ENCODE results near the gene MZT2B.
"Not testable (repeated sequence)": the region's sequence is repeated elsewhere in the genome, so short reads cannot be mapped to it uniquely, and the experiment has no call there.

MZT2B gene

GRCh38 chr2:130185436-130185835, 3.4 kb downstream of the MZT2B start:
- Mint-ChIP-seq H3K27me3 (ENCODE audit: low read depth, poor library complexity) (peaks cover 2% of the 10 kb centered on the region), H3K4me1 (peaks cover 21% of the 10 kb centered on the region), H3K36me3 (ENCODE audit: low read depth) (peaks cover 7% of the 10 kb centered on the region), H3K4me3 (no peak overlapping the region), H3K27ac (no peak overlapping the region), H3K9me3 (no peaks in the 10 kb centered on the region)
- TF ChIP-seq CTCF (IDR thresholded peaks at IDR 0.05) = no peak
- no peak for DNase-seq

DNA sequence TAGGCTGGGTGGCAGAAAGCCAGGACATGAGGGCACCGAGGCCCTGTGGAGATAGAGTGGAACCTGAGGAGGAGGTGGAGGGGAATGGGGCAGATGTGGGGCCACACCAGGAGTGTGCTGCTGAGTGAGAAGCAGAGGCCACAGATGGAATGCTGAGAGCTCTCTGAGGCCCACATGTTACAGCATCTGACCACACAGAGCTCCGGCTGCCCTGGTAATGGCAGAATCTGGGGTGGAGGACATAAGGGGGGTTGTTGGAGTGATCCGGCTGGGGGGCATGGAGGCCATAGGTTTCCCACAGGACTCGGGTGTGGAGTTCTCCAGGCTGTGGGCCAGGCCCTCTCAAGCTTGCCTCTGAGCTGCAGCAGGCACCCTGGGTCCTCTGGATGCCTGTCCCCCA, 3.8 kb downstream of the MZT2B start:
- DNase-seq = no peak
- Mint-ChIP-seq H3K27ac (no peak overlapping the region), H3K4me3 (no peak overlapping the region), H3K4me1 (peaks cover 16% of the 10 kb centered on the region), H3K36me3 (ENCODE audit: low read depth) (peaks cover 7% of the 10 kb centered on the region), H3K27me3 (ENCODE audit: low read depth, poor library complexity) (peaks cover 2% of the 10 kb centered on the region), H3K9me3 (no peaks in the 10 kb centered on the region)
- TF ChIP-seq CTCF (IDR thresholded peaks at IDR 0.05) = no peak

DNA sequence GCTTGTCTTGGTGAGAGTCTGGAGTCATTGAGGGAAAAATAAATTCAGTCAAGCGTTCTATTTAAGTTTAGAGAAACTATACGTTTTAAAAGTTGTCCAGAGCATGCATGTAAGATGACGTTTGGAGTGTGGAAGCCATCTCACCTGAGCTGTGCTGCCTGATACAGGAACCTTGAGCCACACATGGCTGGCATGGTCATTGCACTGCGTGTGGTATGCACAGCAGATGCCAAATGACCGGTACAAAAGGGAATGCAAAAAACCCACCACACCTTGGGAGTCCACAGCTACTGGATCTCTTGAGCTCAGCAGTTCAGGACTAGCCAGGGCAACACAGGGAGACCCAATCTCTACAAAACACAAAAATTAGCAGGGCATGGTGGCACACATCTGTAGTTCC, 4.3 kb downstream of the MZT2B start:
- no peak for DNase-seq
- Mint-ChIP-seq H3K36me3 (ENCODE audit: low read depth) (peaks cover 11% of the 10 kb centered on the region), H3K27me3 (ENCODE audit: low read depth, poor library complexity) (peaks cover 2% of the 10 kb centered on the region), H3K4me1 (peaks cover 14% of the 10 kb centered on the region), H3K9me3 (no peaks in the 10 kb centered on the region), H3K27ac (no peak overlapping the region), H3K4me3 (no peak overlapping the region)
- TF ChIP-seq CTCF (IDR thresholded peaks at IDR 0.05) = no peak

DNA sequence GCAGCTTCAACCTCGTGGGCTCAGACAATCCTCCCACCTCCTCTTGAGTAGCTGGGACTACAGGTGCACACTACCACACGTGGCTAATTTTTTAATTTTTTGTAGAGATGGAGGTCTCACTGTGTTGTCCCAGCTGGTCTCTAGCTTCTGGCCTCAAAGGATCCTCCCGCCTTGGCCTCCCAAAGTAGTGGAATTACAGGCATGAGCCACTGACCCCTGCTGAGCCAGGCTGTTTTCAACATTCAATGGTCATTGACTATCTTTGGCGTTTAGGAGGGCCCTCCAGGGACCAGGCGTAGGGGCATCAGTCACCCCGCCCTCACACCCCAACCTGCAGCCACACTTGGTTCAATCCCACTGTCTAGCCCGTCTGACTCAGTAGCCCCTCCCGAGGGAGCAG, 5.2 kb downstream of the MZT2B start:
- Mint-ChIP-seq H3K27me3 (ENCODE audit: low read depth, poor library complexity) (peaks cover 2% of the 10 kb centered on the region), H3K36me3 (ENCODE audit: low read depth) (peaks cover 13% of the 10 kb centered on the region), H3K4me1 (peaks cover 14% of the 10 kb centered on the region), H3K4me3 (no peak overlapping the region), H3K9me3 (no peaks in the 10 kb centered on the region), H3K27ac (no peak overlapping the region)
- no peak for TF ChIP-seq CTCF (IDR thresholded peaks at IDR 0.05)
- no peak for DNase-seq

- not testable (repeated sequence) for H3K4me3 Mint-ChIP-seq; DNase-seq; H3K27me3 Mint-ChIP-seq (ENCODE audit: low read depth, poor library complexity); H3K9me3 Mint-ChIP-seq
- Mint-ChIP-seq H3K36me3 (ENCODE audit: low read depth) (peaks cover 13% of the 10 kb centered on the region), H3K27ac (peak overlapping the region; percentile 74), H3K4me1 (peaks cover 11% of the 10 kb centered on the region)
Observed at GRCh38 chr2:130187859-130188792, 6.1 kb downstream of the MZT2B start.

DNA sequence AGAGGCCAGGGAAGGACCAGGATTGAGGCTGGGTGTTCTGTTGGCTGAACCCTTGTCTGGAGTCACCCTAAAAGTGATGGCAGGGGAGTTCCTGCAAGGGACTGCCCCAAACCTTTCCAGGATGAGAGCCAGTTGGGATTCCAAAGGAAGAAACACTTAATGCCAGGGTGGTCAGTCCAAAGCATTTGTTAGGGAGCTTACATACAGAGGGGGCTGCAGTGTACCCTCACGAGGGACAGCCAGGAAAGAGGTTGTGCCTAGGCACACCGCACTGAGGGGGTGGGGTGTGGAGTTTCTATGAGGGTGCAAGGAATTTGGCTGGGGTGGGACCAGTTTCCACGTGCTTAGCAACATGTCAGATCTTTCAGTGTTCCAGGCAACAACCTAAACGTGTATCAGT, 6.9 kb downstream of the MZT2B start:
- not testable (repeated sequence) for H3K4me1 Mint-ChIP-seq; H3K4me3 Mint-ChIP-seq; H3K9me3 Mint-ChIP-seq; DNase-seq; H3K27me3 Mint-ChIP-seq (ENCODE audit: low read depth, poor library complexity)
- peak overlapping the region; percentile 64 for H3K27ac Mint-ChIP-seq
- H3K36me3 Mint-ChIP-seq (ENCODE audit: low read depth) = peaks cover 13% of the 10 kb centered on the region

DNA sequence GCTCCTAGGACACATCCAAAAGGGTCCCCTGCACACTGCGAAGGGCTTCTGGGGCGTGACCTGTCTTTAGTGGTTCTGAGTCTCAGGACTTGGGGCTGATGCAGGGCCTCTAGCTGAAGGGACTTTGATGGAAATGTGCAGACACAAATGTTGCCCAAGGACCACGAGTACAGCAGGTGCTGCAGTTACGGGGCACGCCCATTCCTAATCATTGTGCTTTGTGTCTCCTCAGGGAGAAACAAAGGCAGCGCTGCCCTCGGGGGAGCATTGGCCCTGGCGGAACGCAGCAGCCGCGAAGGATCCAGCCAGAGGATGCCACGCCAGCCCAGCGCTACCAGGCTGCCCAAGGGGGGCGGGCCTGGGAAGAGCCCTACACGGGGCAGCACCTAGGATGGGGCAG, 8.2 kb downstream of the MZT2B start:
- H3K9me3 Mint-ChIP-seq = no peaks in the 10 kb centered on the region
- no peak overlapping the region for H3K4me3 Mint-ChIP-seq
- peaks cover 13% of the 10 kb centered on the region for H3K36me3 Mint-ChIP-seq (ENCODE audit: low read depth)
- no peak for DNase-seq
- H3K27ac Mint-ChIP-seq = no peak overlapping the region
- H3K27me3 Mint-ChIP-seq (ENCODE audit: low read depth, poor library complexity) = peaks cover 2% of the 10 kb centered on the region
- no peak for TF ChIP-seq CTCF (IDR thresholded peaks at IDR 0.05)
- H3K4me1 Mint-ChIP-seq = no peaks in the 10 kb centered on the region

- H3K27me3 Mint-ChIP-seq (ENCODE audit: low read depth, poor library complexity); H3K4me1 Mint-ChIP-seq; H3K36me3 Mint-ChIP-seq (ENCODE audit: low read depth); H3K27ac Mint-ChIP-seq; DNase-seq; H3K9me3 Mint-ChIP-seq; H3K4me3 Mint-ChIP-seq: not testable (repeated sequence)
Observed at GRCh38 chr2:130191319-130191718, 9.3 kb downstream of the MZT2B start.

GRCh38 chr2:130192451-130192850, 10.4 kb downstream of the MZT2B start:
- not testable (repeated sequence) for H3K4me3 Mint-ChIP-seq; H3K27me3 Mint-ChIP-seq (ENCODE audit: low read depth, poor library complexity); H3K27ac Mint-ChIP-seq; H3K9me3 Mint-ChIP-seq; H3K4me1 Mint-ChIP-seq; DNase-seq; H3K36me3 Mint-ChIP-seq (ENCODE audit: low read depth)
